MCF 10A (cell line): Measurements from ENCODE around the gene TSPAN3. TPM values are rescaled to one million over a fixed set of nuclear protein-coding genes. Genes with fewer than 3 reads are reported as not detected.

Experiments
- total RNA-seq: library from RNA; stranded (reverse); gene quantifications from 2 replicates; pipeline ENCODE4 v1.2.3, GENCODE V29; 2022

The TSPAN3 gene
- total RNA-seq, 1 experiment from 2014 or later = 96.6 TPM

Other genes with a start within 250 kb of the TSPAN3 start
- gene SCAPER, start 165.8 kb downstream of the TSPAN3 start, total RNA-seq = 9.5 and 13.9 TPM in 2 replicates
- 48.1 and 68.8 TPM in 2 replicates for gene RCN2, start 139.4 kb downstream of the TSPAN3 start, total RNA-seq
- gene PSTPIP1, start 76.0 kb downstream of the TSPAN3 start, total RNA-seq = 1.2 TPM in 2 replicates